NB4 (cell line): ENCODE data around the gene CTXN1.

Source experiments
- POLR2A ChIP-seq: IDR thresholded peaks from 2 replicates; pipeline ENCODE4 v1.6.1; 2011; ENCODE audit warnings: mild to moderate bottlenecking; ENCODE audit not compliant: insufficient read length; ENCODE audit errors: extremely low read depth
- TF ChIP-seq, protein P1 (sequence below): IDR thresholded peaks from one replicate; pipeline ENCODE4 v1.5.1; 2012; ENCODE audit warnings: low read depth, low read length
- TF ChIP-seq, protein P2 (sequence below): IDR thresholded peaks from 2 replicates; pipeline ENCODE4 v1.6.1; 2011; ENCODE audit warnings: low read depth, low read length

DNA sequence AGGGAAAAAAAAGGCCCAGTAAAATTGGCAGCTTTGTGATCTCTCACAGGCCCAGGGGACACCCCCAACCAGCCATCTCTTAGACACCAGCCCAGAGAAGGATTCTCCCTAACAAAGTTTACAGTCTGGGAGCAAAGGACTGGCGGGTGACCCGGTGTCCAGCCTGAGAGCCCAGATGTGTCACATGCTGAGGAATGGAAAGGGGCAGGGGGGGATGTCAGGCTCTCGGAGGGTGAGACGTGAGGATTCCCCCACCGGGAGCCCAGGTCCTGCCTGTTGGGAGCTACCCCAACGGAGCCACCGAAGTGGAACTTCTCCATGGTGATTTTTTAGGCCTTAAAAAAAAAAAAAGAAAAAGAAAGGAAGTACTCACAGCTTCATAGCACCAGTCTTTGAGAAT lies 4.8 kb upstream of the CTXN1 start:
- TF ChIP-seq, protein P1, sequence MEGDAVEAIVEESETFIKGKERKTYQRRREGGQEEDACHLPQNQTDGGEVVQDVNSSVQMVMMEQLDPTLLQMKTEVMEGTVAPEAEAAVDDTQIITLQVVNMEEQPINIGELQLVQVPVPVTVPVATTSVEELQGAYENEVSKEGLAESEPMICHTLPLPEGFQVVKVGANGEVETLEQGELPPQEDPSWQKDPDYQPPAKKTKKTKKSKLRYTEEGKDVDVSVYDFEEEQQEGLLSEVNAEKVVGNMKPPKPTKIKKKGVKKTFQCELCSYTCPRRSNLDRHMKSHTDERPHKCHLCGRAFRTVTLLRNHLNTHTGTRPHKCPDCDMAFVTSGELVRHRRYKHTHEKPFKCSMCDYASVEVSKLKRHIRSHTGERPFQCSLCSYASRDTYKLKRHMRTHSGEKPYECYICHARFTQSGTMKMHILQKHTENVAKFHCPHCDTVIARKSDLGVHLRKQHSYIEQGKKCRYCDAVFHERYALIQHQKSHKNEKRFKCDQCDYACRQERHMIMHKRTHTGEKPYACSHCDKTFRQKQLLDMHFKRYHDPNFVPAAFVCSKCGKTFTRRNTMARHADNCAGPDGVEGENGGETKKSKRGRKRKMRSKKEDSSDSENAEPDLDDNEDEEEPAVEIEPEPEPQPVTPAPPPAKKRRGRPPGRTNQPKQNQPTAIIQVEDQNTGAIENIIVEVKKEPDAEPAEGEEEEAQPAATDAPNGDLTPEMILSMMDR = no peak
- TF ChIP-seq, protein P2, sequence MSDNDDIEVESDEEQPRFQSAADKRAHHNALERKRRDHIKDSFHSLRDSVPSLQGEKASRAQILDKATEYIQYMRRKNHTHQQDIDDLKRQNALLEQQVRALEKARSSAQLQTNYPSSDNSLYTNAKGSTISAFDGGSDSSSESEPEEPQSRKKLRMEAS = no peak
- no peak for TF ChIP-seq POLR2A
